ENCODE results near the gene ARTN.

ARTN gene

GRCh38 chr1:43938892-43939587 lies 5.4 kb downstream of the ARTN start:
- DNase-seq (ENCODE audit: low read depth), result no peak
- no peak for TF ChIP-seq CTCF (IDR thresholded peaks at IDR 0.05; ENCODE audit: control insufficient read depth, extremely low read depth, insufficient read depth)

GRCh38 chr1:43942411-43942810 lies 8.8 kb downstream of the ARTN start:
- H3K4me3 ChIP-seq (ENCODE audit: low read depth, low read length), result no peak overlapping the region
- TF ChIP-seq CTCF (IDR thresholded peaks at IDR 0.05; ENCODE audit: control insufficient read depth, extremely low read depth, insufficient read depth), result no peak
- no peak for DNase-seq (ENCODE audit: low read depth)

More at GRCh38 chr1:43938892-43939587, 5.4 kb downstream of the ARTN start:
- no peak overlapping the region for H3K4me3 ChIP-seq (ENCODE audit: low read depth, low read length)

GRCh38 chr1:43944860-43945259 lies 11.3 kb downstream of the ARTN start:
- TF ChIP-seq CTCF (IDR thresholded peaks at IDR 0.05; ENCODE audit: control insufficient read depth, extremely low read depth, insufficient read depth), result no peak
- H3K4me3 ChIP-seq (ENCODE audit: low read depth, low read length), result no peak overlapping the region
- no peak for DNase-seq (ENCODE audit: low read depth)

GRCh38 chr1:43945674-43946235 lies 12.2 kb downstream of the ARTN start:
- peak overlapping the region; percentile 96 for H3K4me3 ChIP-seq (ENCODE audit: low read depth, low read length)
- no peak for DNase-seq (ENCODE audit: low read depth)
- no peak for TF ChIP-seq CTCF (IDR thresholded peaks at IDR 0.05; ENCODE audit: control insufficient read depth, extremely low read depth, insufficient read depth)

GRCh38 chr1:43946236-43947060 lies 12.8 kb downstream of the ARTN start, which contains the start of gene IPO13:
IPO13 (plus strand) TSS chr1:43946950; CDS start chr1:43947601, 651 bp downstream.
- peak; percentile 88 for DNase-seq (ENCODE audit: low read depth)
- TF ChIP-seq CTCF (IDR thresholded peaks at IDR 0.05; ENCODE audit: control insufficient read depth, extremely low read depth, insufficient read depth), result peak; percentile 61
- peak within 1 kb of the TSS; percentile 96 for H3K4me3 ChIP-seq (ENCODE audit: low read depth, low read length)

- H3K4me3 ChIP-seq (ENCODE audit: low read depth, low read length), result peak overlapping the region; percentile 96
- no peak for TF ChIP-seq CTCF (IDR thresholded peaks at IDR 0.05; ENCODE audit: control insufficient read depth, extremely low read depth, insufficient read depth)
- DNase-seq (ENCODE audit: low read depth), result no peak
Observed at GRCh38 chr1:43947061-43947873, 13.7 kb downstream of the ARTN start.
